HL-60/S4 treated with phorbol 12-myristate 13-acetate at 8.2 ng/mL for 4 days and 3 days (cell line): ENCODE measurements around the gene MAPKAP1.

Experiments
- in situ Hi-C: fragments of 300-500 bp; cut with MboI; formaldehyde crosslinking; loops from 2 replicates; pipeline ENCODE4 v1.15.0; 2022; ENCODE audit warnings: low sequenced_read_pairs

MAPKAP1 gene

GRCh38 chr9:125517577-125517976 lies 189.4 kb downstream of the MAPKAP1 start:
- in situ Hi-C loops: no loop called here

GRCh38 chr9:125515983-125516940 lies 190.7 kb downstream of the MAPKAP1 start:
- in situ Hi-C loops: no loop called here

DNA sequence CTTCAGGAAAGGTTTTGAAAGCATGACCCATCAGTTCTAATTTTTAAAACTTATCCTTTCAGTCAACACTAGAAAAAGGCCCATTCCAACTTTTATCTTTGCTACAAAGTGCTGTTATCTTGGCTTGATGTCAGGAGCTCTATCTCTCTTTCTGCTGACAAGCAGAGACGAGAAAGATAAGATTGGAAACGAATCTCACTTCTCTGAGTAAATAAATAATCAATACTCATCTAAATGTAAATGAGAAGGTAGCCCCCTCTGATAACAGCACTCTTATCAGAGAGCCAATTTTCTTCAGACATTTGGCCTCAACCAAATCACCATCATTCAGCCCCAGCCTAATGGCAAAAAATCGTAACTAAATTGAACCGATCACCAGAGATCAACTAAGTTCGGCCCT lies 191.7 kb downstream of the MAPKAP1 start:
- in situ Hi-C loops: no loop called here

GRCh38 chr9:125514468-125514867 lies 192.5 kb downstream of the MAPKAP1 start:
- in situ Hi-C loops: no loop called here

- in situ Hi-C loops: no loop called here
Measured at GRCh38 chr9:125513668-125514413, 193.2 kb downstream of the MAPKAP1 start.

- in situ Hi-C loops: no loop called here
Measured at GRCh38 chr9:125513303-125513667, 193.7 kb downstream of the MAPKAP1 start.

- in situ Hi-C loops: no loop called here
Measured at GRCh38 chr9:125511789-125512660, 195.0 kb downstream of the MAPKAP1 start.

DNA sequence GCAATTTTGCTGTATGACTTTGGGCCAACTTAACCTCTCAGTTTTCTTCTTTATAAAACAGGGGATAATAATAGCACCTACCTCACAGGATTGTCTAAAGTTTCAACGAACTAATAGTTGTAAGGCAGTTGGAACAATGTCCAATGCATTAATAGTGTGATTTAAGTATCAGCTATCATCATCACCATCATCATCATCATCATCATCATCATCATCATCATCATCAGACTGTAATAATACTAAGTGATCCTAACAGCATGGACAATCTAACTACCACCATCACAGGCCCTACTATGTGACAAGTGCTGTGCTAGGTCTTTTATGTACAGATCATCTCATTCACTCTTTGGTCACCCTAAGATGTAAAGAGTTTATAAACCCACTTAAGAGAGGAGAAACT lies 196.0 kb downstream of the MAPKAP1 start:
- in situ Hi-C loops: no loop called here

DNA sequence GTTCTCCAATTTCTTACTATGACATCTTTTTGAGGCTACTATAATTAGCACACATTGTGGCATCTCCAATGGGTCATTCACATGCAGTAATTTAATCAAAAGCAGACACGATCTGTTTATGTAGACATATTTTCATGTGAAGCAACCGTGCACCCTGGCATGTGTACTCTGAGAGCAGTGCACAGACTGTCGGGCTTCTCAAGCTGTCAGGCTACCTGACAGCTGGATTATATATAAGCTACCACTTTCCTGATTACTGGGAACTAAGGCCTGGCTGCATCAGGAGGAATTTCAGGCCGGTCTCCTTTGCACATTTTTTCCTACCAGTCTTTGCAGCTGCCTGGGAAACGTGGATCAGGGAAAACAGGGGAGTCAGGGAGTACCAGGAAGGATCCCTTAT lies 197.5 kb downstream of the MAPKAP1 start:
- in situ Hi-C loops: no loop called here

GRCh38 chr9:125508249-125508648 lies 198.8 kb downstream of the MAPKAP1 start:
- in situ Hi-C loops: no loop called here

DNA sequence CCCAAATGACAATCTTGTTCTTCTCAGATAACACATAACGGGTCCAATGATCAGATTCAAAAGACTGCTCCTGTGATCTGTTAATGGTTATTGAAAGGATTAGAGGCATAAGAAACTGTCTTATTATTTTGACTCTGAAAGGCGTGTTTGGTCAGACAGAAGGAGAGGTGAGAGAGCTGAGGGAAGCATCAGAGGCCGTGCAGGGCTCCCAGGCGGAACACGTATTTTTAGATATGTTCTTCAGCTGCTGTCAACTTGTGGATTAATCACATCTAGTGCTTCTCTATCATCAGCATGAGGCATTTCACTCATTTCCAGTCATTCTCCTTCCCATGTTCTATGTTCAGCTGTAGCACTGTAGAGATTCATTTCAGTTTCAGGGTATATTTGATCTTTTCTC lies 199.8 kb downstream of the MAPKAP1 start:
- in situ Hi-C loops: no loop called here

DNA sequence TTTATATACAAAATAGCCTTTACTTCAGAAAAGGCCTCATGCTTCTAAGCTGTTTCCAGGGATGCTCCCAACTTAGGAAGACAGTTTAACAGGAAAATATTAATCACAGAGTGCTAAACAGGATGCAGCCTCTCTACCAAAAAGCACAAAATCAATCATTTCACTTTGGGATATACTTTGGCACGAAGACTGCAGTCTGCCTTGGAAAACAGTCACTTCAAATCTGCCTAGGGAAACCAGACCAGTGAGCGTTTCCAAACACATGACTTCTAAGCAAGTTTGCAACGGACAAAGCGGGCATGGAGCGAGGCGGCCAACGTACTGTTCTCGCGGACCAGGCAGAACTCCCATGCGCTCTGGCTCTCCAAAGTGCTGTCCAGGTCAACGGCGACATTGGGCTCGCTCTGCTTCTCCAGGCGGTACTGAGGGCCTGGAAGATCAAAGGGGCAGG lies 201.0 kb downstream of the MAPKAP1 start:
- in situ Hi-C loops: no loop called here

DNA sequence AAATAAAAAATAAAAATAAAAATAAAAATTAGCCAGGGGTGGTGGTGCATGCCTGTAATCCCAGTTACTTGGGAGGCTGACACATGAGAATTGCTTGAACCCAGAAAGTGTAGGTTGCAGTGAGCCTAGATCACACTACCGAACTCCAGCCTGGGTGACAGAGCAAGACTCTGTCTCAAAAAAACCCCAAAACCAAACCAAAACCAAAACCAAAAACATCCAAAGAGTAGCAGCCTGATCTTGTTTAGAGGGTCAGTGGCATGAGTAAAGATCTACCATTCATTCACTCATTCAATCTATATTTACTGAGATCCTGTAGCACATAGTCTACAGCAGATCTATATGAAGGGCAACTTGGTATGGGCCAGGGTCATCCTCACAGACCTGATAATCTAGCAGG lies 202.4 kb downstream of the MAPKAP1 start:
- in situ Hi-C loops: no loop called here

DNA sequence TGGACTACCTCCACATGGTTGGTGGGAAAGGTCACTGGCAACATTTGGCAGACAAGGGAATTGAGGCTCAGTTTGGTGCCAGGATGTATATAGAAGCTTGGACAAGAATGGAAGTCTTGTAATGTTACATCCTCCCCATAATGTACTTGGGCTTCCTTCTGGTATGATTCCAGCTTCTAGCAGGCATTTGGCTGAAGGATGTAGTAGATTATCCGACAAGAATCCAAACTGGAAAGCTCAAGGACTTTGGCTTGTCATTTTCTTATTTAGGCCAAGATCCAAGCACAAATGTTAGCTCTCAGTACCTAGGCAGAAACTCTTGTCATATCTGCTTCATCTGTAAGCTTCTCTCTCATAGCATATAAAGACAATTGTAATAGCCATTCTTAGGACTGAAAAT lies 209.1 kb downstream of the MAPKAP1 start:
- in situ Hi-C loops: no loop called here

DNA sequence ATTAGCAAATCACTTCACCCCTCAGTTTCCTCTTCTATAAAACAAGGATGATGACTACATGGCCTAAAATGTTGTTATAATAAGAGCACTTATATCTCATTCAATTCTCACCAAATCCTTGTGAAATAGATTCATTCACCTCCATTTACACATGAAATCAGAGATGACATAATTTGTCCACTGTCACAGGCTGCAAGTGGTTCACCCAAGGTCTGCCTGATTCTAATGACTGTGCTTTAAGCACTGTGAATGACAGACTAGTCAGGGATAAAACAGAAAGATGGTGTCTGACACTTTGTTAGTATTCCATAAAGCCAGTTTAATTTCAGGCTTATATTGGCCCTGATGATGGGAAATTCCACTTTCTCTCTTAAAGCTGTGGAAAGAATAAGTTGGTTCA lies 209.5 kb downstream of the MAPKAP1 start:
- in situ Hi-C loops: no loop called here

DNA sequence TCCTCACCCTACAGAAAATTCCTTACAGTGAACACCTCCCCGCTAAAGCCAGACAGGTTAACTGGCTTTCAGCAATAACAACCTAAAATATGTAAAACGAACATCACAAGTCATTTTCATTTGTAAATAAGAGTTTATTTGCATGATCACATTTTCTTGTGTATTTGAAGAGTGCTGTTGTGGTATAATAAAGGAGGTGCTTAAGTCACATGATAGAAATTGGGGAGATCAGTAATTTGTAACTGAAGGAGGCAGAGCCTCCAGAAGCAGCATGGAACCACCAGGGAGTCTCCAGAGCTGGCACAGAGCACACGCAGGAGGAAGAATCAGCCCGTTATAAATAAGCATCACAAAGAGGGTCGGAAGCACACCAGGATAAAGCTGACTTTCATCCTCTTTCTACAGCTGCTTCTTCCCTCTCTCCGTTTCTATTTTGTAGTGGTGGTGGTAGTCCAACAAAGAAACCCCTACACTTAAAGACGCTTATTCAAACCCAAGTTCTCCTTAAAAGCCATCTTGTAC lies 210.6 kb downstream of the MAPKAP1 start:
- in situ Hi-C loops: no loop called here

DNA sequence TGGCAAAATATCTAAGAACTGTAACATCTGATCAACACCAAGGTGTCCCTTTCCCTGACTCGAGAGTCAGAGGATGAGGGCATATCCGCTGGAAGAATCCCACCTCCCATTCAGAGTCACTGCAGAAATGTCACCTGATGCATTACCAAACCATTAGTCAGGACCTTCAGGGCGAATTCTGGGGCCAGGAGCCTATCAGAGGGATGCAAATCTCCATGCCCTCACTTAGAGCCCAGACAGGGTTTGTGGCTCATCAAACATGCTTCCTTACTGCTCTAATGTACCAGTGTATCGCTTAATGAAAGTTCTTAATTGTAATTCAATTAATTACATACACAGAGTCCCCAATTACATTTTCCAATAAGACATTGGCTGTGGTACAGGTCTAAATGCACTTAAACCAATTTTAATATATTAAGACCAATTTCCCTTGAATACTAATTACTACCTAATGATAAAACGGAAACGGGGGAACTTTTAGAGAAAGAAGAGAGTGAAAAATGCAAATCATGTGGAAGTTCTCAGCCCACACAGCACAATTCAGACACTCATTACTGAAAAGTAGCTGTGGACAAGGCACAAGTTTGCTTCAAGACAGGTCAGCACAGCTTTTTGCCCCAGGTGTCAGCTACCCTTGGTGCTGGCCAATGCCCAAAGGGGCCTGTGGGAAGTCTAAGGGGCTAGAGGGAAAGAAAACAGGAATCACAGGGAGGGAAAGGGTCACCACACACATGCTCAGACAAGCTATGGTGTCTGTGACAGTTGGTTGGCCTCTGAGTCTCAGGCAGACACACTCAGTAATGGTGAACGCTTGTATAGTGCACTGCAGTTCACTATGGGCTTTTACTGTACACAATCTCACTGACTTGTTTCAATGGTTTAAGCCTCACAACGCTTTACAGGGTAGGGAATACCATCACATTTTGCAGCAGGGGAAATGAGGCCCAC lies 211.6 kb downstream of the MAPKAP1 start:
- in situ Hi-C loops: no loop called here

DNA sequence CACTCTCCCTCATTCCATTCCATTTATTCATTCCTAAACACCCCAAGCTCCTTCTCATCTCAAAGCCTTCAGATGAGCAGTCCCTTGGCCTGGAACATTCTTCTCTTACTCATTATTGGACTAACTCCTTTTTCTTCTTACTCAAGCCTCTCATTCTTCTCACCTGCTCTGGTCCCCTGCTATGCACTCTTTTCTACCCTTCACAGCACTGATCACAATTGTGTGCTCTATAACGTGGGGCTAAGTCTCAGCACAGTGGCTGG lies 212.4 kb downstream of the MAPKAP1 start:
- in situ Hi-C loops: no loop called here

DNA sequence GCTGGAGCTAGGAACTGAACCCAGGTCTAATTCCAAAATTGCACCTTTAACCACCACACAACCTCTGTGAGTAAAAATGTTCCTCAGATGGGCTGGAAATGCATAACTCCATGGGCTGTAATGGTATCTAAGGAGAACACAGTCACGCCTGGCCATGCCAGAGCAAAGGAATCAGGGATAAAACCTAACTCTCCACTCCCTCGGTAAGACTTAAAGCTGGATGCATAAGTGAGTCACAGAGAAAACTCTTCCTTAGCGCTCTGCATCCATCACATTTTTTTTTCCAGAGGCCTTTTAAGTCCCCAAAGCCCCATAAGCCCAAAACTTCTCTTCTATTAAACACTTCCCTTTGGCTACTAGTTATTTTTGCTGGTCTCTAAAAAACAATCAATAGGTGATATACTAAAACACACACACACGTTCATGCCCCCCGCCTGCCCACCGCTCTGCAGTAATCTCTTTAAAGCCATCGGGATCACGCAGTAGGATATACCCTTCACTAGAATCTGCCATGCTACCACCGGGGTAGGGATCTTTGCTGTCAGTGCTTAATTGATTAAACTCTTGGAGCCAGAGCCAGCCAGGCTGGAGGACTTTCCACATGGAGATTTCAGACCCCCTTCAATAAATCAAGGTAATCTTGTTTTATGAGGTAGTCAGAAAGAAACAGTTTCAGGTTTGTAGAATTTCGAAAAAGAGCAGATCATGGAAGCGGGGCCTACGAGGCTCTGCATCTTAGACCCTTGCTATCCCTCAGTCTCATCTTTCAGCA lies 212.9 kb downstream of the MAPKAP1 start:
- in situ Hi-C loops: no loop called here
